Fibroblast of pulmonary artery (primary cell): Measurements from ENCODE around the gene TIAM2.

Experiments
- DNase-seq: peaks from one replicate; pipeline ENCODE4 v3.0.0-alpha.2; 2010; ENCODE audit warnings: low read depth
- H3K4me3 ChIP-seq: replicated peaks from 2 replicates; pipeline ENCODE4 v1.5.1; 2011; ENCODE audit warnings: low read depth, mild to moderate bottlenecking, control low read depth, low read length, moderate library complexity
- CTCF ChIP-seq: IDR thresholded peaks from 2 replicates; pipeline ENCODE4 v1.5.1; 2011; ENCODE audit warnings: mild to moderate bottlenecking, control low read depth, low read length, inconsistent platforms; ENCODE audit errors: missing control alignments

TIAM2 gene

GRCh38 chr6:155232848-155233247 is 237.7 kb downstream of the TIAM2 start:
- no peak for DNase-seq
- H3K4me3 ChIP-seq, result no peak overlapping the region
- no peak for TF ChIP-seq CTCF

GRCh38 chr6:155234167-155234566 is 239.1 kb downstream of the TIAM2 start:
- TF ChIP-seq CTCF, result no peak
- DNase-seq, result no peak
- H3K4me3 ChIP-seq, result no peak overlapping the region

- no peak for TF ChIP-seq CTCF
- no peak for DNase-seq
- no peak overlapping the region for H3K4me3 ChIP-seq
Measured at GRCh38 chr6:155234687-155235086, 239.6 kb downstream of the TIAM2 start.

- no peak for TF ChIP-seq CTCF
- no peak overlapping the region for H3K4me3 ChIP-seq
- DNase-seq, result no peak
Measured at GRCh38 chr6:155235087-155235486, 240.0 kb downstream of the TIAM2 start.

GRCh38 chr6:155237613-155238012 is 242.5 kb downstream of the TIAM2 start:
- no peak overlapping the region for H3K4me3 ChIP-seq
- no peak for TF ChIP-seq CTCF

GRCh38 chr6:155240905-155241600 is 245.9 kb downstream of the TIAM2 start:
- H3K4me3 ChIP-seq, result no peak overlapping the region
- no peak for DNase-seq
- no peak for TF ChIP-seq CTCF

More at GRCh38 chr6:155237613-155238012, 242.5 kb downstream of the TIAM2 start:
- no peak for DNase-seq

GRCh38 chr6:155241966-155242365 is 246.9 kb downstream of the TIAM2 start:
- no peak for TF ChIP-seq CTCF
- H3K4me3 ChIP-seq, result no peak overlapping the region
- DNase-seq, result no peak
